Type B pancreatic cell (in vitro differentiated cells): Measurements from ENCODE around the gene TMBIM1. TPM values are rescaled to one million over a fixed set of nuclear protein-coding genes. Genes with fewer than 3 reads are reported as not detected.

Experiments
- DNase-seq: peaks from one replicate; pipeline ENCODE4 v3.0.0; 2021; ENCODE audit warnings: mixed read lengths; ENCODE audit not compliant: unreplicated experiment; ENCODE audit errors: extremely low spot score
- H3K27ac Mint-ChIP-seq: 2 replicates; pipeline ENCODE4 v1.8.0; 2021; ENCODE audit warnings: mild to moderate bottlenecking, mixed read lengths
- H3K27me3 Mint-ChIP-seq: 2 replicates; pipeline ENCODE4 v1.8.0; 2021; ENCODE audit warnings: mixed read lengths
- H3K36me3 Mint-ChIP-seq: 2 replicates; pipeline ENCODE4 v1.8.0; 2021; ENCODE audit warnings: mixed read lengths
- H3K4me1 Mint-ChIP-seq: one replicate; pipeline ENCODE4 v1.8.0; 2021; ENCODE audit warnings: mixed read lengths; ENCODE audit not compliant: unreplicated experiment
- H3K4me3 Mint-ChIP-seq: 2 replicates; pipeline ENCODE4 v1.8.0; 2021; ENCODE audit warnings: mild to moderate bottlenecking, mixed read lengths
- H3K9me3 Mint-ChIP-seq: 2 replicates; pipeline ENCODE4 v1.8.0; 2021; ENCODE audit warnings: mixed read lengths
- total RNA-seq: library from RNA; stranded (reverse); gene quantifications from 2 replicates; pipeline ENCODE4 v1.2.1, GENCODE V29; 2021; ENCODE audit warnings: low replicate concordance
- TF ChIP-seq, protein P1 (sequence below): fragments of 200-600 bp; sonication (generic); conservative IDR thresholded peaks from 2 replicates; pipeline ENCODE4 v1.5.0; 2021; ENCODE audit warnings: antibody characterized with exemption, mild to moderate bottlenecking

Gene TMBIM1
- total RNA-seq, 1 donor from 2014 or later, result 94.5 TPM

DNA sequence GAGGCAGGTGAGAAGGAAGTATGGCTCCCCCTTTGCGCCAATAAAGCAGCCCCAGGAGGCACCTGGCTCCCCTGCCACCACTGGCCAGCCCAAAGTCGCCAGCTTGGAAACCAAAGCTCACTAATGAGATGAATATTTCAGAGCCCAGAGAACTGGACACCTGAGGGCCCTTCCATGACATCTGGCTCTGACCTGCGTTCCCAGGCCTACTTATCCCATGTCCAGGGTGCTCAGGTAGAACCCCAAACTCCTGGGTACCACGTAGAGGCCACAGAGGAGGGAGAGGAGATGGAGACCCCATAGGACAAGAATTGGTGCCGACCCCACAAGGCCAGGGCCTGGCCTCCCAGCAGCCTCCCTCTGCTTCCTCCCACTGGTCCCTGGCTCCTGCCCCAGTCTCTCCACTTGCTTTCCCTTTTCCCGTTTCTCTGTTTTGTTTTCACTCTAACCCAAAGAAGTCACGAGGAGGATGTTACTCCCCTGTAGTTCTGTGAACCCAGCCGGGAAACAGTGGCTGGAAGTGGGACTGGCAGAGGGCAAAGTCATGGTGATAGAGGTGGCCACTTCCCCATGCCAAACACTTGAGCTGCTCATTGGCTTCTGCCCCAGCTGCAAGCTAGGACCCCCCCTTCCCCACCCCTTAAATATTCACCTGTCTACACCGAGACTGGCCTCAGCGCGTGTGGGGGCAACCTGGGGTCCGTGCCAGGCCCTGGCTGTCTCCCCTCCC is 820 bp downstream of the TMBIM1 start:
- H3K4me1 Mint-ChIP-seq, result peaks cover 46% of the 10 kb centered on the region
- H3K27ac Mint-ChIP-seq, result peak overlapping the region; percentile 100
- peak overlapping the region; percentile 89 for H3K4me3 Mint-ChIP-seq
- H3K27me3 Mint-ChIP-seq, result no peaks in the 10 kb centered on the region
- no peaks in the 10 kb centered on the region for H3K9me3 Mint-ChIP-seq
- no peaks in the 10 kb centered on the region for H3K36me3 Mint-ChIP-seq
- no peak for DNase-seq
- TF ChIP-seq, protein P1, sequence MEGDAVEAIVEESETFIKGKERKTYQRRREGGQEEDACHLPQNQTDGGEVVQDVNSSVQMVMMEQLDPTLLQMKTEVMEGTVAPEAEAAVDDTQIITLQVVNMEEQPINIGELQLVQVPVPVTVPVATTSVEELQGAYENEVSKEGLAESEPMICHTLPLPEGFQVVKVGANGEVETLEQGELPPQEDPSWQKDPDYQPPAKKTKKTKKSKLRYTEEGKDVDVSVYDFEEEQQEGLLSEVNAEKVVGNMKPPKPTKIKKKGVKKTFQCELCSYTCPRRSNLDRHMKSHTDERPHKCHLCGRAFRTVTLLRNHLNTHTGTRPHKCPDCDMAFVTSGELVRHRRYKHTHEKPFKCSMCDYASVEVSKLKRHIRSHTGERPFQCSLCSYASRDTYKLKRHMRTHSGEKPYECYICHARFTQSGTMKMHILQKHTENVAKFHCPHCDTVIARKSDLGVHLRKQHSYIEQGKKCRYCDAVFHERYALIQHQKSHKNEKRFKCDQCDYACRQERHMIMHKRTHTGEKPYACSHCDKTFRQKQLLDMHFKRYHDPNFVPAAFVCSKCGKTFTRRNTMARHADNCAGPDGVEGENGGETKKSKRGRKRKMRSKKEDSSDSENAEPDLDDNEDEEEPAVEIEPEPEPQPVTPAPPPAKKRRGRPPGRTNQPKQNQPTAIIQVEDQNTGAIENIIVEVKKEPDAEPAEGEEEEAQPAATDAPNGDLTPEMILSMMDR, result no peak

DNA sequence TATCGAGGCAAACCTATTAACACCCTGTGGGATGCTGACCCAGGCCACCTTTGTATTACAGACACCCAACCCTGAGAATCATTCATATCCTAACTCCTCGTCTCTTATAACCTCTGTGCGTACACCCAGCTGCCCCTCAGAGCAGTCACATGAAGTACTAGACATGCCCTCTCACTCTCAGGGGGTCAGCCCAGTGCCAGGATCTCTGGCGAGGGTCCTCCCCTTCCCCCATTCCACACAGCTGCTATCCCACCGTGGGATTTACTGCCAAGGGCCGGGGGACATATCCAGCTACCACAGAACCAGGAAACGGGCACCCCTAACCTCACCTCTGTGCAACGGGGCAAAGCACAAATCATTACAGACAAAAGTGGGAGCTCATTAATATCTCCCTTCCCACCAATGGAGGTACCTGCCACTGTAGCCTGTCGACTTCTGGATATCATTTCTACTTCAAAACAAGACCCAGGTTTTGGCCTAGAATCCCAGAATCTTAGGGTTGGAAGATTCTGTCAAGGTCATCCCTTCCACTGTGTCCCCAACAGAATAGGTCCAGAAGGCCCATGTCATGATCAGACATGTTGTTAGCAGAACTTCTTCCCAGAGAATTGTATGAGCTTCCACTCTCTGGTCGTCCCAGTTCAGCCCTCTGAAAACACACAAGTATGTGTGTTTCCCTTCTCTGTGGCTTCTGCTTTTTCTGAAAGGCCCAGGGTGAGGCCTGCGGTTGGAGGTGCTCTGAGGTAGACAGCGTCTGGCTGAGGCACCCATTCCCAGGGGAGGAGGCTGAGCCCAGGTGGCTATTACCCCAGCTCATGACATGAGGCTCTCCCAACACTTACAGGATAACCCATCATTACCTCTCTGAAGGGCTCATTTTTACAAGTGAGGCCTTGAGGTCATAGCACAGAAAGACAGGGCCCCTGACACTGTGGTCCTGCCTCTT is 1.7 kb downstream of the TMBIM1 start:
- TF ChIP-seq, protein P1, result no peak
- DNase-seq, result no peak
- Mint-ChIP-seq H3K27ac (peak overlapping the region; percentile 100), H3K9me3 (no peaks in the 10 kb centered on the region), H3K36me3 (no peaks in the 10 kb centered on the region), H3K27me3 (no peaks in the 10 kb centered on the region), H3K4me1 (peaks cover 50% of the 10 kb centered on the region), H3K4me3 (peak overlapping the region; percentile 89)

DNA sequence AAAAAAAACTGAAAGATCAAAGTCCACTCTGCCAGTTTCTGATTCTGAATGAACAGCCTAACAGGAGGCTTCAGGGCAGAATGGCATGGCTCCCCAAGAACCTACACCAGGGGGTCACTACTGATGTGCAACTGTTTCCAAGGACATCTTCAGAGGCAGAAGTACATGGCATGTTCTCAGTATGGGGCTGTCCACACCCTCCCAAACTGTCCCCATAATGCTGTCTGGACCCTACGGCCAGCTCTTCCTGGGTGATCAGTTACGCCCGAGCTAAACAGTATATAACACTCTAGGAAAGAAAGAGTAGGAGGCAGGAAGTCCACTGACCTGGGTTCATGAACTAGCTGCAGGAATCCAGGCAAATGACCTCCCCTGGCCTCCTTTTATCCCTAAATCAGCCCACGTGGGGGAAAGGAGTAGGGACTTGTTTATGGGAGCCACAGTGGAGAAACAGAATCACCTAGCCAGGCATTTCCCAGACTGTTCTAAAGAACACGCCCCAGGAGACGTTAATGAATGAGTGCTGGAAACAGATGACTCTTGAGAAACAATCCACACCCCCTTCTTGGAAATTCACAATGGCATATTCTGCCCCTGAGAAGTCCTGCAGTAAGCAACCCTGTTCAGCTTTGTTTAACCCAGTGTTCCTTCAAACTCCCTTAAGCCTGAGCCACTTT is 2.5 kb downstream of the TMBIM1 start:
- no peaks in the 10 kb centered on the region for H3K27me3 Mint-ChIP-seq

DNA sequence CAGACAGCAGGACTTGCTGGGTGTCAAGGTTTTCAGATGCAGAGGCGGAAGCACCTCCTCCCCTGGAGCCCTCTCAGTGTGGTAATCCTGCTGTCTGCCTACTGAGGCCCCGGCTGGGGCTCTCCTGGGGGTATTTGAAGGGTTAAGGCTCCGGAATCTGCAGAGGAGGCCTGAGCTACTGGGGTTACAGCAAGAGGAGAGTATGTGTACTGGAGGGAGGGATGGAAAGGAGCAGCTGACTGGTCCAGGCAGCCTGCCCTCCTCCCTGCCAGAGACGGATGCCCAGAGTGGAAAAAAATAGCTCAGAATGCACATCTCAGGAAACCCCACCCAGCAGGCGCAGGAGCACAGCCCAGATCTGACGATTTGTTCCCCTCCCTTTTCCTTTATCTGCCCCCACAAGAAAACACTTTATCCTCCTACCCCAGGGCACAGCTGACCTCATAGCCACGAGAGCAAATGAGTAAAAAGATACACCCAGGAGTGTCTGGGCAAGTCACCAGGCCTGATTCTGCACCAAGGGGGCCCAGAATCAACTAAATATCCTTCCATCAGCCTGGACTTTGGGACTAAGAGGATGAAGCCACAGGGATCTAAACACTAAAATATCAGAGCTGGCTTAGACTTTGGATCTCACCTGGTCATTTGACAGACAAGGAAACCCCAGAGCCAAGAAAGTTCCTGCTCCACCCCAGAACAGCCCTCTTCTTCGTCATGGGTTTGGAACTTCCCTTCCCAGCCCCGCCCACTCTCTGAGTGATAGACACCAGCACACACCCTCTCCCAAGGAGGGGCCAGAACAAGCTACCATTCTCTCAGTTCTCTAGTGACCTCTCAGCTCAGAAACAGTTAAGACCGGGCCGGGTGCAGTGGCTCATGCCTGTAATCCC is 5.5 kb downstream of the TMBIM1 start:
- Mint-ChIP-seq H3K27ac (peak overlapping the region; percentile 100), H3K27me3 (no peaks in the 10 kb centered on the region), H3K4me3 (peak overlapping the region; percentile 86), H3K9me3 (no peaks in the 10 kb centered on the region), H3K36me3 (no peaks in the 10 kb centered on the region), H3K4me1 (peaks cover 38% of the 10 kb centered on the region)
- TF ChIP-seq, protein P1, result no peak
- no peak for DNase-seq

More for the DNA sequence above, 2.5 kb downstream of the TMBIM1 start:
- H3K4me1 Mint-ChIP-seq, result peaks cover 44% of the 10 kb centered on the region
- H3K4me3 Mint-ChIP-seq, result peak overlapping the region; percentile 89
- TF ChIP-seq, protein P1, result no peak
- H3K9me3 Mint-ChIP-seq, result no peaks in the 10 kb centered on the region
- no peak for DNase-seq
- H3K27ac Mint-ChIP-seq, result peak overlapping the region; percentile 100
- no peaks in the 10 kb centered on the region for H3K36me3 Mint-ChIP-seq
